ENCODE measurements around the gene PTPRD. TPM values are rescaled to one million over a fixed set of nuclear protein-coding genes. Genes with fewer than 3 reads are reported as not detected.

PTPRD gene
- total and polyA plus RNA-seq, 7 experiments from 2014 or later = 0.71 TPM; not detected in 6

DNA sequence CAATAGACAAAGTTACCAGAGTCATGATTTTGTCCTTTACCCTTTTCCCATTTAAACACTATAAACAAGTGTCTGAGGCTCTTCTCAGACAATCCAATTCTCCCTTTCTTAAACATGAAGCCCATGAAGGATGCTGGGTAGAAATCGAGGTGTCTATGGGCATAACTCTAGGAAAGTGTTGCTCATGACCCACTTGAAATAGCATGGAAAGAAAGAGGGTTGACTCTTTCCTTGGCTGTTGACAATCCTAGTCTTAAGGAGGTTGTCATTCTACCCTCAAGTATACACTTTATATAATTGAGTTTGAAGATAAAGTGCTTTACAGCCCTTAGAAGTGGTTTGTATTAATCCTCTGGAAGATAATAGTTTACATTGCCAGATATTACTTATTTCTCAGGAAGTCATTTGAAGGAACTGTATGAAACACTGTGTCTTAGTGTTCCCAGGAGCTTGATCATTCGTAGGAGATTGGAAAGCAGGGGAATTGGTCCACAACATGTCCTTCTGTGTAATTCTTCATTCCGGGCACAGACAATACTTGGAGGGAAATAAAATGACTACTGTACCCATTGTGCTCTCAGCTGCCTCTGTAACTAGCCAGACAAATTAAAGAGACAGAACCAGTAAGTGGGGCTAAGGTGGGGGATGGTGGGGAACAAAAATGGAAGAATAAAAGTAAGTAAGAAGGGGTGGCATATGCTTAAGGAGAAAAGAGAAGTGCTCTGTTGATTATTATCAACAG lies 1734.9 kb downstream of the PTPRD start:
- ATAC-seq (no peak), DNase-seq (no peak)
- H3K9me3 ChIP-seq (ENCODE audit: control insufficient read depth in 2 of 3, low read length in 3 of 3) = no peaks in the 10 kb centered on the region
- ChIA-PET POLR2A (no interaction called here), CTCF (no interaction called here)
- no peaks in the 10 kb centered on the region for H3K27me3 Mint-ChIP-seq
- H3K27ac Mint-ChIP-seq = no peak overlapping the region
- no peak overlapping the region for H3K4me3 ChIP-seq (ENCODE audit: low read length)
- no peak overlapping the region for H3K27ac ChIP-seq (ENCODE audit: low read depth, low read length)
- intact Hi-C loops (cut with micrococcal nuclease) = no loop called here
- no peaks in the 10 kb centered on the region for H3K36me3 ChIP-seq (ENCODE audit: control insufficient read depth in 2 of 3, insufficient read depth in 3 of 3, low read length in 3 of 3)
- H3K36me3 Mint-ChIP-seq = no peaks in the 10 kb centered on the region
- H3K4me3 Mint-ChIP-seq = no peak overlapping the region
- H3K4me1 ChIP-seq (ENCODE audit: control insufficient read depth in 2 of 2, insufficient read depth in 2 of 2, low read length in 2 of 2) = no peaks in the 10 kb centered on the region
- H3K9me3 Mint-ChIP-seq = peaks cover 0 to 2% (median 0%) of the 10 kb centered on the region in 11 donors
- no peaks in the 10 kb centered on the region for H3K4me1 Mint-ChIP-seq
- no peaks in the 10 kb centered on the region for H3K27me3 ChIP-seq (ENCODE audit: control insufficient read depth in 2 of 2, insufficient read depth in 2 of 2, low read length in 2 of 2)

DNA sequence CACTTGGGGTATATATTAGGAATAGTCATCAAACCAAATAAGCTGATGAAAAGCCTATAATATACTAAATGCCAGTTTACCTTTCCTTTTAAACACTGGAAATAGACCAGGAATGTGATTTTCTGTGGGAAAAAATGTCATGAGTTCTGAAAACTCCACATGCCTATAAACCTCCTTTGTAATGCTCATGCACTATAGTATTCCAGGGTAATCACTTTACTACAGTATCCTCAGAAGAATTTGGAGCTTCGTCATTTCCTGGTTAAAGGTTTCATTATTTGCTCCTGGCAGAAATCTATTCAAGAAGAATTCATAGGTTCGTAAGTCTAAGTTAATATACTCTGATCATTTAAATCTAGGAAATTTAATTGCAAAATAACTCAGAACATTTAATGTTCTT lies 1736.5 kb downstream of the PTPRD start:
- Histone ChIP-seq H3K36me3 (ENCODE audit: control insufficient read depth in 2 of 3, insufficient read depth in 3 of 3, low read length in 3 of 3) (no peaks in the 10 kb centered on the region), H3K9me3 (ENCODE audit: control insufficient read depth in 2 of 3, low read length in 3 of 3) (no peaks in the 10 kb centered on the region), H3K27ac (ENCODE audit: low read depth, low read length) (no peak overlapping the region), H3K4me3 (ENCODE audit: low read length) (no peak overlapping the region), H3K27me3 (ENCODE audit: control insufficient read depth in 2 of 2, insufficient read depth in 2 of 2, low read length in 2 of 2) (no peaks in the 10 kb centered on the region), H3K4me1 (ENCODE audit: control insufficient read depth in 2 of 2, insufficient read depth in 2 of 2, low read length in 2 of 2) (no peaks in the 10 kb centered on the region)
- DNase-seq (no peak), ATAC-seq (no peak)
- Mint-ChIP-seq H3K4me3 (no peak overlapping the region), H3K27ac (no peak overlapping the region), H3K27me3 (no peaks in the 10 kb centered on the region), H3K4me1 (no peaks in the 10 kb centered on the region), H3K9me3 (peaks cover 0 to 2% (median 0%) of the 10 kb centered on the region in 11 donors), H3K36me3 (no peaks in the 10 kb centered on the region)
- intact Hi-C loops (cut with micrococcal nuclease) = no loop called here
- ChIA-PET POLR2A (no interaction called here), CTCF (no interaction called here)

DNA sequence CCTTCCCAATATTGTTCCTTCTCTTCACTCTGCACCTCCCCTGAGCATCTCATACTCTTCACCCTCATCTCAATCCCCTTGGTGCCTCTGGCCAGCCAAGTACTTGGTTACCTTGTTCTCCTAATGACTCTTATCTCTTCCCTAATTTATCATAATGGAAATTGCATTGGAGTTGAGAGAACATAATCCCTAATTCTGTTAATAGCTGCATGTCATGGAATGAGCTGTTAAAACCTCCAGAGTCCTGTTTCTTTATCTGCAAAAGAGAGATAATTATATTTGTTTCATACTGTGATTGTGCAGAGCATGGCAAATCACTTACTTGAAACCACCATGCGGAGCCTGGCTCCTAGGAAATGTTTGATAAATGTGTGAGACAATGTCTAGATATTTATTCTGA lies 1738.3 kb downstream of the PTPRD start:
- no peak overlapping the region for H3K4me3 ChIP-seq (ENCODE audit: low read length)
- H3K27me3 ChIP-seq (ENCODE audit: control insufficient read depth in 2 of 2, insufficient read depth in 2 of 2, low read length in 2 of 2) = no peaks in the 10 kb centered on the region
- H3K4me1 ChIP-seq (ENCODE audit: control insufficient read depth in 2 of 2, insufficient read depth in 2 of 2, low read length in 2 of 2) = no peaks in the 10 kb centered on the region
- peaks cover 0 to 2% (median 0%) of the 10 kb centered on the region in 5 donors for H3K27me3 Mint-ChIP-seq
- intact Hi-C loops (cut with micrococcal nuclease) = no loop called here
- no peak overlapping the region for H3K4me3 Mint-ChIP-seq
- no peak overlapping the region for H3K27ac Mint-ChIP-seq
- H3K27ac ChIP-seq (ENCODE audit: low read depth, low read length) = no peak overlapping the region
- H3K9me3 ChIP-seq (ENCODE audit: control insufficient read depth in 2 of 3, low read length in 3 of 3) = no peaks in the 10 kb centered on the region
- H3K4me1 Mint-ChIP-seq = no peaks in the 10 kb centered on the region
- ATAC-seq = no peak
- POLR2A ChIA-PET = no interaction called here
- peaks cover 0 to 2% (median 0%) of the 10 kb centered on the region in 11 donors for H3K9me3 Mint-ChIP-seq
- no peaks in the 10 kb centered on the region for H3K36me3 Mint-ChIP-seq
- no peak for DNase-seq
- H3K36me3 ChIP-seq (ENCODE audit: control insufficient read depth in 2 of 3, insufficient read depth in 3 of 3, low read length in 3 of 3) = no peaks in the 10 kb centered on the region
- CTCF ChIA-PET = no interaction called here

DNA sequence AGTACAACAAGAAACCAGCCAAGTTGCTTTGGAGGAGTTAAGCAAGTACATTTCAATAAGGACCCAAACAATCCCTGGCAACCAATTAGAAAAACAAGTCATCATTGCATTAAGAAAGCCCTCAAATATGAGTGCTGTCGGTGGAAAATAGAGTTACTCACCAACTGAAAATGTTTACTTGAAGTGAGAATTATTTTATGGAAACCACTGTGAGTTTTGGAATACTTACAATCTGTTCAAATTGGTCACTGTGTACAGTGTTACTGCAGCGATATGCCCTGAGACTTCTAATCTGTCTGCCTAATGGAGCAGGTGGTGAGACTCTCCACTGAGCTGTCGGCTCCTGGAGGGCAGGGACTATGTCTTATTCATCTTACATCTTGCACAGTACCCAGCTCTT lies 1740.0 kb downstream of the PTPRD start:
- no peaks in the 10 kb centered on the region for H3K27me3 ChIP-seq (ENCODE audit: control insufficient read depth in 2 of 2, insufficient read depth in 2 of 2, low read length in 2 of 2)
- H3K9me3 ChIP-seq (ENCODE audit: control insufficient read depth in 2 of 3, low read length in 3 of 3) = no peaks in the 10 kb centered on the region
- H3K4me1 Mint-ChIP-seq = no peaks in the 10 kb centered on the region
- H3K4me3 ChIP-seq (ENCODE audit: low read length) = no peak overlapping the region
- no peaks in the 10 kb centered on the region for H3K4me1 ChIP-seq (ENCODE audit: control insufficient read depth in 2 of 2, insufficient read depth in 2 of 2, low read length in 2 of 2)
- no peak overlapping the region for H3K4me3 Mint-ChIP-seq
- H3K27me3 Mint-ChIP-seq = peaks cover 0 to 7% (median 0%) of the 10 kb centered on the region in 5 donors
- no peaks in the 10 kb centered on the region for H3K36me3 Mint-ChIP-seq
- ATAC-seq (no peak), DNase-seq (no peak)
- intact Hi-C loops (cut with micrococcal nuclease) = no loop called here
- H3K9me3 Mint-ChIP-seq = peaks cover 0 to 2% (median 0%) of the 10 kb centered on the region in 11 donors
- H3K27ac Mint-ChIP-seq = no peak overlapping the region
- ChIA-PET CTCF (interaction anchor here (0.6 to 0.7 kb wide), 2 partner anchors 185 to 486 kb away, joined by 3 read pairs; no protein-coding TSS in a partner anchor), POLR2A (no interaction called here)
- H3K27ac ChIP-seq (ENCODE audit: low read depth, low read length) = no peak overlapping the region
- no peaks in the 10 kb centered on the region for H3K36me3 ChIP-seq (ENCODE audit: control insufficient read depth in 2 of 3, insufficient read depth in 3 of 3, low read length in 3 of 3)

DNA sequence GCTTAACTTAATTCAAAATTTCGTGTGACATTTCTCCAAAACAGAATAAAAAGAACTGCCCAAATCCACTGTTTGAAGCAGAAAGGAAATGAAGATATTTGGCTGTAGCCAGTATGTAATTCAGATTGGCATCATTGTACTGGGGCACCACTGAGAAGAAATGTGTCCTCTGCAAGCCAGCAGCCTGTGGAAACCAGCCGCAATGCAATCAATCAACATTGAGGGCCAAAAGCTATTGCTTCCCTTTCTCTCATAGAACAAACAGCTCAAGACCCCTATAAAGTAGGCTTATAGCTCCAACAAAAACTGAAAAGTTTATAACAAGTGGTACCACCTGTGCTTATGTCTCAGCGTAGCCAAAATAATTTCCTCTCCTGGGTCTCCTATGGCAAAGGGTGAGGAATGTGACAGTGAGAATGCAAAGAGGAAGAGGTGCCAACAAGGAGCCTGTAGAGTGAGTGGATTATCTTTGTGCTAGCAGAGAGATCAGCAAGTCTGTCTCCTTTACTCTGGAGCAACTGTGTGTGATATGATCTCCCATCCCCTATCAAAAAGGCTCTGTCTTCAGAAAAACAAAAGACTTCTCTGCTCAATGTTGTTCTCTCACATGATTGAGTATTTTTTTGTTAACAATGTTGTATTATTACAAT lies 1740.9 kb downstream of the PTPRD start:
- DNase-seq (no peak), ATAC-seq (no peak)
- intact Hi-C loops (cut with micrococcal nuclease) = no loop called here
- ChIA-PET CTCF (no interaction called here), POLR2A (no interaction called here)
- Histone ChIP-seq H3K36me3 (ENCODE audit: control insufficient read depth in 2 of 3, insufficient read depth in 3 of 3, low read length in 3 of 3) (no peaks in the 10 kb centered on the region), H3K27me3 (ENCODE audit: control insufficient read depth in 2 of 2, insufficient read depth in 2 of 2, low read length in 2 of 2) (no peaks in the 10 kb centered on the region), H3K4me1 (ENCODE audit: control insufficient read depth in 2 of 2, insufficient read depth in 2 of 2, low read length in 2 of 2) (no peaks in the 10 kb centered on the region), H3K27ac (ENCODE audit: low read depth, low read length) (no peak overlapping the region), H3K9me3 (ENCODE audit: control insufficient read depth in 2 of 3, low read length in 3 of 3) (no peaks in the 10 kb centered on the region), H3K4me3 (ENCODE audit: low read length) (no peak overlapping the region)
- H3K36me3 Mint-ChIP-seq = no peaks in the 10 kb centered on the region
- H3K27me3 Mint-ChIP-seq = peaks cover 0 to 13% (median 0%) of the 10 kb centered on the region in 5 donors
- H3K27ac Mint-ChIP-seq = no peak overlapping the region
- H3K4me1 Mint-ChIP-seq = no peaks in the 10 kb centered on the region
- no peak overlapping the region for H3K4me3 Mint-ChIP-seq
- peaks cover 0 to 2% (median 0%) of the 10 kb centered on the region in 11 donors for H3K9me3 Mint-ChIP-seq

DNA sequence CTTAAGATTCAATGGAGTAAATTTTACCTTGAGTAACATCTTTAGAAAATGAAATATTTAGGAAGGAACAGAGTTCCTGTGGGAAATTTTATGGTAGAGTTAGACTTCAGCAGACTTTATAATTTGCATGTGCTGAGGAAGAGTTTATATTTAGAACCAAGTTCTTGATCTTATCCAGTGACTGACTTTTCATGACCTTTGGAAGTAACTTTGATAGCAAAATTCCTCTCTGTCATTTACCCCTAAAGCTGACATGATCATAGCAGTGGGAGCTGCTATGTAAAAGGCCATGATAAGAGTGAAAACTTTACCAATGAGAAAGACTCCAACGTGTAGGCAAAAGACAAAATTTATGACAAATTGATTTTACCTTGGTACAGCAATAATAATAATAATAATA lies 1741.4 kb downstream of the PTPRD start:
- Mint-ChIP-seq H3K9me3 (peaks cover 0 to 2% (median 0%) of the 10 kb centered on the region in 11 donors), H3K36me3 (no peaks in the 10 kb centered on the region), H3K27me3 (peaks cover 0 to 13% (median 2%) of the 10 kb centered on the region in 5 donors), H3K4me1 (no peaks in the 10 kb centered on the region), H3K4me3 (no peak overlapping the region), H3K27ac (no peak overlapping the region)
- no peaks in the 10 kb centered on the region for H3K9me3 ChIP-seq (ENCODE audit: control insufficient read depth in 2 of 3, low read length in 3 of 3)
- POLR2A ChIA-PET = no interaction called here
- no peaks in the 10 kb centered on the region for H3K4me1 ChIP-seq (ENCODE audit: control insufficient read depth in 2 of 2, insufficient read depth in 2 of 2, low read length in 2 of 2)
- H3K27me3 ChIP-seq (ENCODE audit: control insufficient read depth in 2 of 2, insufficient read depth in 2 of 2, low read length in 2 of 2) = no peaks in the 10 kb centered on the region
- no peak for DNase-seq
- no peak overlapping the region for H3K27ac ChIP-seq (ENCODE audit: low read depth, low read length)
- CTCF ChIA-PET = no interaction called here
- ATAC-seq = no peak
- intact Hi-C loops (cut with micrococcal nuclease) = no loop called here
- H3K4me3 ChIP-seq (ENCODE audit: low read length) = no peak overlapping the region
- no peaks in the 10 kb centered on the region for H3K36me3 ChIP-seq (ENCODE audit: control insufficient read depth in 2 of 3, insufficient read depth in 3 of 3, low read length in 3 of 3)

DNA sequence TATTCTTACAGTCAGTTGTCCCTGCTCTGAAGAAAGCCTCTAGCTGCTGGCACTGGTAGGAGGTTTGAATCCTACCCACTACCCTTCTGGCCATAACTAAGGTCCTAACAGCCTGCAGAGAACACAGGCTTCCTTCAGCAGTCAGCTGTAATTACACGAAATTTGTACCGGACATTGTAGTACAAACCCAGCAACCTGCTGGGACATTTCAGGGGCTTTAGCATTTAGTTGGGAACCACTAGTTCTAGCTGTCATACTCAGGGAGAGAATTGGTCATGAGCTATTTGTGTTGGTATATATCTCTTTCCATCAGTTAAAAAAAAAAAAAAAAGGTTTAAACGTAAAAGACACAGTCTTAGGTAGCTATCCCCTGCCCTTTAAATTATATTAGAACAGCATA lies 1743.0 kb downstream of the PTPRD start:
- H3K9me3 ChIP-seq (ENCODE audit: control insufficient read depth in 2 of 3, low read length in 3 of 3) = no peaks in the 10 kb centered on the region
- intact Hi-C loops (cut with micrococcal nuclease) = no loop called here
- Mint-ChIP-seq H3K27me3 (peaks cover 0 to 13% (median 2%) of the 10 kb centered on the region in 5 donors), H3K4me3 (no peak overlapping the region), H3K4me1 (no peaks in the 10 kb centered on the region), H3K27ac (no peak overlapping the region), H3K9me3 (peaks cover 0 to 2% (median 0%) of the 10 kb centered on the region in 11 donors), H3K36me3 (no peaks in the 10 kb centered on the region)
- no peak overlapping the region for H3K4me3 ChIP-seq (ENCODE audit: low read length)
- no peaks in the 10 kb centered on the region for H3K36me3 ChIP-seq (ENCODE audit: control insufficient read depth in 2 of 3, insufficient read depth in 3 of 3, low read length in 3 of 3)
- H3K27me3 ChIP-seq (ENCODE audit: control insufficient read depth in 2 of 2, insufficient read depth in 2 of 2, low read length in 2 of 2) = no peaks in the 10 kb centered on the region
- H3K4me1 ChIP-seq (ENCODE audit: control insufficient read depth in 2 of 2, insufficient read depth in 2 of 2, low read length in 2 of 2) = no peaks in the 10 kb centered on the region
- POLR2A ChIA-PET = no interaction called here
- CTCF ChIA-PET = no interaction called here
- H3K27ac ChIP-seq (ENCODE audit: low read depth, low read length) = no peak overlapping the region
- ATAC-seq (no peak), DNase-seq (no peak)
